Mesendoderm (in vitro differentiated cells): Measurements from ENCODE around the gene BTBD8.

ENCODE experiments used
- DNase-seq: peaks from one replicate; pipeline ENCODE4 v3.0.0; 2013
- H2AK5ac ChIP-seq: 2 replicates; pipeline ENCODE4 v1.6.1; 2013; ENCODE audit warnings: low read length, inconsistent platforms
- H2BK120ac ChIP-seq: 2 replicates; pipeline ENCODE4 v1.6.1; 2013; ENCODE audit warnings: low read depth, mild to moderate bottlenecking, low read length, moderate library complexity, mixed read lengths
- H2BK15ac ChIP-seq: replicated peaks from 2 replicates; pipeline ENCODE4 v1.6.1; 2013; ENCODE audit warnings: low read depth, mild to moderate bottlenecking, moderate library complexity
- H2BK5ac ChIP-seq: 2 replicates; pipeline ENCODE4 v1.6.1; 2013; ENCODE audit warnings: low read length, inconsistent platforms
- H3K18ac ChIP-seq: 2 replicates; pipeline ENCODE4 v1.6.1; 2013; ENCODE audit warnings: mild to moderate bottlenecking, low read length, mixed read lengths
- H3K23ac ChIP-seq: one replicate; pipeline ENCODE4 v1.6.1; 2013; ENCODE audit warnings: low read length
- H3K27ac ChIP-seq: 2 replicates; pipeline ENCODE4 v1.5.1; 2013; ENCODE audit warnings: low read depth, mild to moderate bottlenecking, inconsistent platforms, low read length, moderate library complexity
- H3K27me3 ChIP-seq: 2 replicates; pipeline ENCODE4 v1.6.1; 2013; ENCODE audit warnings: low read length, control low read depth, mild to moderate bottlenecking, inconsistent platforms; ENCODE audit not compliant: insufficient read depth, poor library complexity
- H3K36me3 ChIP-seq: 2 replicates; pipeline ENCODE4 v1.6.1; 2013; ENCODE audit warnings: low read length, inconsistent platforms; ENCODE audit not compliant: control insufficient read depth, insufficient read depth
- H3K4ac ChIP-seq: one replicate; pipeline ENCODE4 v1.6.1; 2013; ENCODE audit warnings: low read depth, mild to moderate bottlenecking, low read length, moderate library complexity
- H3K4me1 ChIP-seq: 2 replicates; pipeline ENCODE4 v1.6.1; 2013; ENCODE audit warnings: low read depth, low read length, inconsistent platforms; ENCODE audit not compliant: control insufficient read depth
- H3K4me2 ChIP-seq: 2 replicates; pipeline ENCODE4 v1.6.1; 2013; ENCODE audit warnings: low read length
- H3K4me3 ChIP-seq: 2 replicates; pipeline ENCODE4 v1.5.1; 2013; ENCODE audit warnings: mild to moderate bottlenecking, low read length
- H3K56ac ChIP-seq: one replicate; pipeline ENCODE4 v1.6.1; 2013; ENCODE audit warnings: low read length
- H3K79me1 ChIP-seq: 2 replicates; pipeline ENCODE4 v1.6.1; 2013; ENCODE audit warnings: low read length, inconsistent platforms
- H3K79me2 ChIP-seq: 2 replicates; pipeline ENCODE4 v1.6.1; 2013; ENCODE audit warnings: mild to moderate bottlenecking, low read length; ENCODE audit not compliant: control insufficient read depth, insufficient read depth
- H3K9ac ChIP-seq: 2 replicates; pipeline ENCODE4 v1.6.1; 2013; ENCODE audit warnings: low read length, inconsistent platforms
- H4K5ac ChIP-seq: one replicate; pipeline ENCODE4 v1.6.1; 2013; ENCODE audit warnings: low read length
- H4K8ac ChIP-seq: one replicate; pipeline ENCODE4 v1.6.1; 2013; ENCODE audit warnings: low read depth, mild to moderate bottlenecking, control low read depth, low read length, moderate library complexity
- WGBS: extraction: QIAGEN DNeasy Blood & Tissue Kit; methylation state at CpG from one replicate; pipeline ENCODE4 v1.1.7; 2013; ENCODE audit warnings: low lambda C conversion rate, missing lambda C conversion rate; ENCODE audit not compliant: insufficient coverage; ENCODE audit errors: extremely low coverage; 5-methylcytosine and 5-hydroxymethylcytosine counted together

BTBD8 gene

GRCh38 chr1:92219028-92219427 is 138.9 kb downstream of the BTBD8 start:
- Histone ChIP-seq H3K56ac (no peak overlapping the region), H3K27ac (no peak overlapping the region), H3K4ac (no peak overlapping the region), H2BK15ac (no peak overlapping the region), H3K27me3 (no peaks in the 10 kb centered on the region), H3K23ac (no peak overlapping the region), H3K4me2 (no peak overlapping the region), H3K36me3 (no peaks in the 10 kb centered on the region), H3K18ac (no peak overlapping the region), H2BK120ac (no peak overlapping the region), H3K4me1 (no peaks in the 10 kb centered on the region), H3K9ac (no peak overlapping the region), H2AK5ac (no peak overlapping the region), H3K79me2 (no peaks in the 10 kb centered on the region), H4K8ac (no peak overlapping the region), H3K79me1 (no peaks in the 10 kb centered on the region), H4K5ac (no peak overlapping the region), H3K4me3 (no peak overlapping the region), H2BK5ac (no peak overlapping the region)
- DNase-seq = no peak

DNA sequence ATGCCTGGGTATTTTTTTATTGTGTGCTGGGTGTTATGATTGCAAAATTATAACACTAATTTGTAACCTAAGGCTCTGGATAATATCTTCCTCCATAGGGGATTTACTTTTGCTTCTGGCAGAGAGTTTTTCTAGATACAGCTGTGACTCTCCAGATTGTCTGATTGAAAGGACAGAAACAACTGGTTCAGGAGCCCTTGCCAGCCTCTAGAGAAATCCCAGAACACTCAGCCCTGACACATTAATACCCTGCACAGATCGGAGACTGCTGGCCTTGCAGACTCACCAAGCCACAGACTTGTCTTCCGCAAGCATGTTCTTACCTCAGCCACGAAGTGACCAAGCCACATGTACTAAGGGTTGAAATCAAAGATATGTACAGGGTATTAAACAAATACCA is 148.3 kb downstream of the BTBD8 start:
- no peaks in the 10 kb centered on the region for H3K36me3 ChIP-seq
- H3K4me2 ChIP-seq = no peak overlapping the region
- no peak overlapping the region for H4K5ac ChIP-seq
- H3K27me3 ChIP-seq = no peaks in the 10 kb centered on the region
- no CpG with 5 or more reads among the region's 3 CpGs for WGBS
- H3K4me3 ChIP-seq = no peak overlapping the region
- H2AK5ac ChIP-seq = no peak overlapping the region
- H3K4ac ChIP-seq = no peak overlapping the region
- H3K56ac ChIP-seq = no peak overlapping the region
- no peak overlapping the region for H3K18ac ChIP-seq
- H4K8ac ChIP-seq = no peak overlapping the region
- H2BK120ac ChIP-seq = no peak overlapping the region
- no peak overlapping the region for H2BK5ac ChIP-seq
- no peaks in the 10 kb centered on the region for H3K4me1 ChIP-seq
- H3K27ac ChIP-seq = no peak overlapping the region
- H3K9ac ChIP-seq = no peak overlapping the region
- no peak overlapping the region for H2BK15ac ChIP-seq
- H3K79me2 ChIP-seq = no peaks in the 10 kb centered on the region
- H3K23ac ChIP-seq = no peak overlapping the region
- DNase-seq = no peak
- H3K79me1 ChIP-seq = no peaks in the 10 kb centered on the region

DNA sequence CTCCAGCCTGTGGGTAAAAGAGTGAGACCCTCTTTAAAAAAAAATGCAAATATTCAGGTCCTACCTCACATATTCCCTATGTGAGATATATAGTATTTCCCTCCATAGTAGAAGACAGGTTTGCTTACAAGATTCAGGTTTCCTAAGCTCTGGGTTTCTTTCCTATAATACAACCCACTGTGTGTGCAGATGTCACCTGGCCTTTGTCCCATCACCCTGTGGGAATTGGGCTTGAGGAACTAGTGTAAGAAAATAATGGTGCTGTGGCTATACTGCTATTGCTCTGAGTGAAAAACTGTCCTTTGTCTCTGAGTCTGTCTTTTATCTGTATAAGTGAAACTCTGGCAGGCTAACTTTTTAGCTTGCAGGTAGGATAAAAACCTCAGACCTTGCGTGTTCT is 150.6 kb downstream of the BTBD8 start:
- Histone ChIP-seq H3K56ac (no peak overlapping the region), H3K79me1 (no peaks in the 10 kb centered on the region), H3K79me2 (no peaks in the 10 kb centered on the region), H3K27ac (no peak overlapping the region), H3K9ac (no peak overlapping the region), H2BK15ac (no peak overlapping the region), H3K27me3 (no peaks in the 10 kb centered on the region), H3K36me3 (no peaks in the 10 kb centered on the region), H3K4me3 (no peak overlapping the region), H4K8ac (no peak overlapping the region), H3K4me2 (no peak overlapping the region), H4K5ac (no peak overlapping the region), H2BK5ac (no peak overlapping the region), H3K4me1 (no peaks in the 10 kb centered on the region), H2AK5ac (no peak overlapping the region), H3K4ac (no peak overlapping the region), H2BK120ac (no peak overlapping the region), H3K18ac (no peak overlapping the region), H3K23ac (no peak overlapping the region)
- no peak for DNase-seq
- WGBS = no CpG with 5 or more reads among the region's 1 CpG
